Bronchial epithelial cell (primary cell): ENCODE measurements around the gene CDK19. TPM values are rescaled to one million over a fixed set of nuclear protein-coding genes. Genes with fewer than 3 reads are reported as not detected.
A peak's percentile ranks its signal among the peaks of the same experiment; 100 is the strongest.
"Not testable (repeated sequence)": the region's sequence is repeated elsewhere in the genome, so short reads cannot be mapped to it uniquely, and the experiment has no call there.

ENCODE experiments used
- DNase-seq: peaks from one replicate; pipeline ENCODE4 v3.0.0-alpha.2; 2010; ENCODE audit warnings: low read depth
- FAIRE-seq: peaks from 2 replicates; lab custom pipeline; 2011; peaks lifted over from hg19 to GRCh38; lab: Jason Lieb, UNC
- H3K27me3 ChIP-seq: 2 replicates; pipeline ENCODE4 v1.5.1; 2011; ENCODE audit warnings: low read length; ENCODE audit not compliant: control insufficient read depth, insufficient read depth
- H3K36me3 ChIP-seq: 2 replicates; pipeline ENCODE4 v1.5.1; 2011; ENCODE audit warnings: low read length; ENCODE audit not compliant: control insufficient read depth, insufficient read depth
- H3K4me3 ChIP-seq: 2 replicates; pipeline ENCODE4 v1.5.1; 2011; ENCODE audit warnings: mild to moderate bottlenecking, low read depth, low read length, control low read depth
- CTCF ChIP-seq: IDR thresholded peaks from 2 replicates; pipeline ENCODE4 v1.5.1; 2011; ENCODE audit warnings: mild to moderate bottlenecking, moderate library complexity, low read length, control low read depth, inconsistent platforms; ENCODE audit not compliant: insufficient read depth, severe bottlenecking
- total RNA-seq: library from RNA; depleted of rRNA; stranded (reverse); fragments of >200 nt; gene quantifications from 2 replicates; pipeline ENCODE4 v1.2.1, GENCODE V29; 2014

Gene CDK19
- total RNA-seq, 1 donor from 2014 or later, result 6.1 TPM

- H3K36me3 ChIP-seq, result no peaks in the 10 kb centered on the region
- no peak for DNase-seq
- H3K4me3 ChIP-seq, result no peak overlapping the region
- no peaks in the 10 kb centered on the region for H3K27me3 ChIP-seq
- no peak for FAIRE-seq
- TF ChIP-seq CTCF, result no peak
These were observed 53.9 kb downstream of the CDK19 start for GRCh38 chr6:110761371-110761770.

- DNase-seq, result peak; percentile 7
- no peak for FAIRE-seq
- Histone ChIP-seq H3K27me3 (no peaks in the 10 kb centered on the region), H3K4me3 (no peak overlapping the region), H3K36me3 (no peaks in the 10 kb centered on the region)
- no peak for TF ChIP-seq CTCF
These were observed 54.7 kb downstream of the CDK19 start for GRCh38 chr6:110760589-110760988.

GRCh38 chr6:110760098-110760497 is 55.2 kb downstream of the CDK19 start:
- not testable (repeated sequence) for DNase-seq, FAIRE-seq, H3K27me3 ChIP-seq, H3K36me3 ChIP-seq, H3K4me3 ChIP-seq

- H3K4me3 ChIP-seq, result no peak overlapping the region
- no peak for TF ChIP-seq CTCF
- no peaks in the 10 kb centered on the region for H3K27me3 ChIP-seq
- no peak for FAIRE-seq
- H3K36me3 ChIP-seq, result no peaks in the 10 kb centered on the region
- DNase-seq, result no peak
These were observed 57.3 kb downstream of the CDK19 start for GRCh38 chr6:110757926-110758325.

- H3K27me3 ChIP-seq, result no peaks in the 10 kb centered on the region
- H3K36me3 ChIP-seq, result no peaks in the 10 kb centered on the region
- H3K4me3 ChIP-seq, result no peak overlapping the region
- FAIRE-seq, result no peak
- no peak for DNase-seq
- TF ChIP-seq CTCF, result no peak
These were observed 58.5 kb downstream of the CDK19 start for GRCh38 chr6:110756817-110757216.

- TF ChIP-seq CTCF, result no peak
- no peaks in the 10 kb centered on the region for H3K36me3 ChIP-seq
- peak; percentile 10 for DNase-seq
- no peak for FAIRE-seq
- no peak overlapping the region for H3K4me3 ChIP-seq
- no peaks in the 10 kb centered on the region for H3K27me3 ChIP-seq
These were observed 59.8 kb downstream of the CDK19 start for GRCh38 chr6:110755411-110755834.

- not testable (repeated sequence) for FAIRE-seq, H3K4me3 ChIP-seq, DNase-seq, H3K36me3 ChIP-seq, H3K27me3 ChIP-seq
These were observed 61.2 kb downstream of the CDK19 start for GRCh38 chr6:110753936-110754668.
